Peyer's patch (tissue), 4 donors: ENCODE measurements around the gene TUBA3D. TPM values are rescaled to one million over a fixed set of nuclear protein-coding genes. Genes with fewer than 3 reads are reported as not detected.
"Not testable (repeated sequence)": the region's sequence is repeated elsewhere in the genome, so short reads cannot be mapped to it uniquely, and the experiment has no call there.

Experiments used
- DNase-seq, 3 donors: peaks; one replicate each; pipeline ENCODE4 v3.0.0-alpha.2; 2017 to 2019
- H3K27ac ChIP-seq, 4 donors: fragments of 200-600 bp; sonication (generic); one replicate each; pipeline ENCODE4 v1.5.1; 2016 to 2019
- H3K27me3 ChIP-seq, 2 donors: fragments of 200-600 bp; sonication (generic); one replicate each; pipeline ENCODE4 v1.5.1; 2019
- H3K36me3 ChIP-seq, 3 donors: fragments of 200-600 bp; sonication (generic); one replicate each; pipeline ENCODE4 v1.5.1; 2016 to 2019
- H3K4me1 ChIP-seq, 4 donors: fragments of 200-600 bp; sonication (generic); one replicate each; pipeline ENCODE4 v1.5.1; 2016 to 2019
- H3K4me3 ChIP-seq, 4 donors: fragments of 200-600 bp; sonication (generic); 1 replicate in 3 of 4; 2 replicates in 1 of 4; pipeline ENCODE4 v1.5.1; 2016 to 2019; ENCODE audit warnings: mild to moderate bottlenecking in 1 of 4
- H3K9me3 ChIP-seq, 4 donors: fragments of 200-600 bp; sonication (generic); one replicate each; pipeline ENCODE4 v1.5.1; 2016 to 2019; ENCODE audit warnings: mild to moderate bottlenecking in 1 of 4
- CTCF ChIP-seq, 6 experiments: fragments of 450-650 bp in 4 of 6; fragments of 200-600 bp in 2 of 6; sonication (generic) in 1 of 6; IDR thresholded peaks; one replicate each; pipeline ENCODE4 v1.5.1; 2017 to 2019; ENCODE audit warnings: antibody characterized with exemption in 6 of 6, mild to moderate bottlenecking in 3 of 6, moderate library complexity in 1 of 6
- POLR2A ChIP-seq, 2 donors: fragments of 450-650 bp; IDR thresholded peaks; one replicate each; pipeline ENCODE4 v1.5.1; 2017; ENCODE audit warnings: antibody characterized with exemption in 2 of 2, mild to moderate bottlenecking in 2 of 2, moderate library complexity in 2 of 2
- total RNA-seq, 4 donors: library from RNA; depleted of rRNA; stranded (reverse); fragments of >200 nt; gene quantifications; one replicate each; pipeline ENCODE4 v1.1.0, GENCODE V29; 2016

TUBA3D gene
- total RNA-seq, 4 donors from 2014 or later, result 0.76 to 0.88 TPM; not detected in 2

GRCh38 chr2:131520526-131520925 is 44.6 kb downstream of the TUBA3D start:
- peaks cover 0 to 33% (median 0%) of the 10 kb centered on the region in 3 donors for H3K36me3 ChIP-seq
- DNase-seq, result peak in 2 of 3 donors; percentile 35 to 42

DNA sequence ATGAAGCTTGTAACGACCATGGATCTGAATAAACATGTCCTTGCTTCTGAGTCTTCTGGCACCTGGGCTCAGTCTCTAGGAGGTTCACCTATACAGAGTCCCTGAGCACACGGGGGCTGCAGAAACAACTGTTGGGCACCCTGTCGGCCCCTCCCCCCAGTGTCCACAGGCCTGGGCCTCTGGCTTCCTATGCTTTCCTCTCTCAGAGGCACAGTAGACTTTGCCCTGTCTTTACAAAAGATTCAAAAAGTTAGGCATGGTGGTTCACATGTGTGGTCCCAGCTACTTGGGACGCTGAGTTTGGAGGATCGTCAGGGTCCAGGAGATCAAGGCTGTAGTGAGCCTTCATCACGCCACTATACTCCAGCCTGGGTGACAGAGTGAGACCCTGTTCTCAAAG is 45.6 kb downstream of the TUBA3D start:
- H3K4me1 ChIP-seq, H3K4me3 ChIP-seq, H3K27ac ChIP-seq, H3K9me3 ChIP-seq, H3K27me3 ChIP-seq: not testable (repeated sequence)
- peak in 1 of 3 donors; percentile 22 for DNase-seq
- H3K36me3 ChIP-seq, result peaks cover 0 to 33% (median 0%) of the 10 kb centered on the region in 3 donors

More at GRCh38 chr2:131520526-131520925, 44.6 kb downstream of the TUBA3D start:
- Histone ChIP-seq H3K4me1 (no peaks in the 10 kb centered on the region), H3K4me3 (no peak overlapping the region), H3K27me3 (no peaks in the 10 kb centered on the region), H3K9me3 (no peaks in the 10 kb centered on the region), H3K27ac (no peak overlapping the region)
- TF ChIP-seq CTCF (IDR thresholded peaks at IDR 0.05) (no peak), POLR2A (IDR thresholded peaks at IDR 0.05) (no peak)

- DNase-seq, result peak in 2 of 3 donors; percentile 41 to 43
- H3K27ac ChIP-seq, result no peak overlapping the region
- H3K4me3 ChIP-seq, result no peak overlapping the region
- no peaks in the 10 kb centered on the region for H3K27me3 ChIP-seq
- no peaks in the 10 kb centered on the region for H3K9me3 ChIP-seq
- H3K36me3 ChIP-seq, result peaks cover 0 to 31% (median 0%) of the 10 kb centered on the region in 3 donors
- TF ChIP-seq POLR2A (IDR thresholded peaks at IDR 0.05) (no peak), CTCF (IDR thresholded peaks at IDR 0.05) (no peak)
- H3K4me1 ChIP-seq, result peaks cover 0 to 1% (median 0%) of the 10 kb centered on the region in 4 donors
Measured at GRCh38 chr2:131521961-131522781, 46.3 kb downstream of the TUBA3D start.

DNA sequence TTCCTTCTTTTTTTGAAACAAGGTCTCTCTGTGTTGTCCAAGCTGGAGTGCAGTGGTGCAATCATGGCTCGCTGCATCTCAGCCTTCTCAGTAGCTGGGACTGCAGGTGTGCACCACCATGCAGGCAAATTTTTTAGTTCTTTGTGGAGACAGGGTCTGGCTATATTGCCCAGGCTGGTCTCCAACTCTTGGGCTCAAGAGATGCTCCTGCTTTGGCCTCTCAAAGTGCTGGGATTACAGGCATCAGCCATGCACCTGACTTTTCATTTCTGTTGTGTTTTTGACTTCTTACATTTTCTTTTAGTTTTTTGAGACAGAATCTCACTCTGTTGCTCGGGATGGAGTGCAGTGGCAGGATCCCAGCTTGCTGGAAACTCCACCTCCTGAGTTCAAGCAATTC is 49.3 kb downstream of the TUBA3D start:
- peak in 1 of 3 donors; percentile 8 for DNase-seq
- not testable (repeated sequence) for H3K27me3 ChIP-seq

GRCh38 chr2:131527131-131528001 is 51.4 kb downstream of the TUBA3D start, which contains the start of gene CCDC74A:
Gene CCDC74A, plus strand, starts transcription at chr2:131527888. Its CDS starts 83 bp downstream, at chr2:131527971.
- H3K9me3 ChIP-seq, H3K4me1 ChIP-seq, H3K36me3 ChIP-seq, H3K27me3 ChIP-seq, H3K27ac ChIP-seq: not testable (repeated sequence)
- peak within 1 kb of the TSS; percentile 25 to 49 (median 40) for H3K4me3 ChIP-seq
- peak; percentile 67 to 92 (median 77) for DNase-seq

More for the DNA sequence above, 49.3 kb downstream of the TUBA3D start:
- not testable (repeated sequence) for H3K9me3 ChIP-seq, H3K36me3 ChIP-seq, H3K4me1 ChIP-seq, H3K4me3 ChIP-seq, H3K27ac ChIP-seq

DNA sequence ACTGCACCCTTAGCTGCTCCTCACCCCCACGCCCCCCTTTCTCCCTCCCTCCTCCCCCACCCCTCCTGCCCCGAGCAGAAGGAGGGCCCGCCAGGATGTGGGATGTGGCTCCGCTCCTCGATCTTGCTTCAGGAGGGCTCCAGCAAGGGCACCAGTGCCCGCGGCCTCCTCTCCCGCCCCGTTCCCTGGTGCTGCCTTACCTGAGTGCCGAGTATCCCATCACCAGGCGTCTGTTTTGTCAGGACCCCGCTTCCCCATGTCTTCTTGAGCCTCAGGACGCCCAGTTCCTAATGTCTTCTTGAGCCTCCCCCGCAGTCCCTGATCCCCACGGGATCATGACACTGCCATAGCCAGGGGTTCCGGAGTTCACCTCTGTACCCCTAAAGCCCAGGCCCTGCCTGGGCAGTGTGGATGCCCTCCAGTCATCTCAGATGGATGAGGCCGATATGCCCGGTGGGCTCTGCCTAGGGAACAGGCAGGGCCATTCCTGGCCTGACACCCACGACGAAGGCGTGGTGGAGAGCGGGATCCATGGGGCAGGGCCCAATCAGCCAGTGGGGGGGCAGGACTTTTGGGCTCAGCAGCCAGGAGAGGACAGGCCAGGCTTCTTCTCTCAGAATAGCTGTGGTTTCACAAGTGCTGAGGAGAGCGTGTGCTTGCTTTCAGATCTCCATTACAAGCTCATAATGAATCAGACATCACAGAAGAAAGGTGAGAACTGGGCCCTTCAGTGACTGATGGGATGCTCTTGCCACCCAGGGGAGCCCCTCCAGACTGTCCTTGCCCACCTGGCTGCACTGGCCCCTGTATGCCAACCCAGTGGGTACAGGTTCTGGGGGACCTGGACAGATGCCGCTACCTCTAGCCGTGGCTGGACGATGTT is 53.3 kb downstream of the TUBA3D start:
- H3K27me3 ChIP-seq, H3K27ac ChIP-seq, H3K36me3 ChIP-seq, H3K9me3 ChIP-seq, H3K4me1 ChIP-seq: not testable (repeated sequence)
- H3K4me3 ChIP-seq, result peak overlapping the region; percentile 25 to 49 (median 40)
- peak in 2 of 3 donors; percentile 45 to 46 for DNase-seq

DNA sequence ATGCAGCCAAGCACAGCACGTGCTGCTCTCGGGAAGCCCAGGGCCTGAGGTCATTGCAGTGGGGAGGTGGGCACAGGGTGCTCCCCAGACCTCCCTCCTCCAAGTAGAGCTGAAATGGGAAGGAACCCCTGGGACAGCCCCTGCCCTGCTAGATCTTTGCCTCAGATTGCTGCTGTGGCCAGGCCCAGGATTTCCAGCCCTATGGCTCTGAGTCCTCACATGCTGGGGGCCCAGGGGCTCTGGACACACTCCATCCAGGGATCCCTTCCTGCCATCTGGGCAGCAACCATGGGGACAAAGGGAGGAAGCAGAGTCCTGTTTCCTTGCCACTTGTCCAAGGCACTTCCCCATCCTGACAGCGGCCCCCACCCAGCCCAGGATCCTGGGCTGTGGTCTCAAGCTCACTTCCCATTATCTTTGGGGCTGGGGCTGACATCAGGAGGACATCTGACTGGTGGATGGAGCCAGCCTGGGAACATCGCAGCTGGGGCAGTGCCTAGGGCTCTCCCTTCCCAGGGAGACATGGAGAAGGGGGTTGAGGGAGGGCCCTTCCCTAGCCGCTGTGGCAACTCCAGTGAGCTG is 54.0 kb downstream of the TUBA3D start:
- peak in 2 of 3 donors; percentile 21 to 39 for DNase-seq

DNA sequence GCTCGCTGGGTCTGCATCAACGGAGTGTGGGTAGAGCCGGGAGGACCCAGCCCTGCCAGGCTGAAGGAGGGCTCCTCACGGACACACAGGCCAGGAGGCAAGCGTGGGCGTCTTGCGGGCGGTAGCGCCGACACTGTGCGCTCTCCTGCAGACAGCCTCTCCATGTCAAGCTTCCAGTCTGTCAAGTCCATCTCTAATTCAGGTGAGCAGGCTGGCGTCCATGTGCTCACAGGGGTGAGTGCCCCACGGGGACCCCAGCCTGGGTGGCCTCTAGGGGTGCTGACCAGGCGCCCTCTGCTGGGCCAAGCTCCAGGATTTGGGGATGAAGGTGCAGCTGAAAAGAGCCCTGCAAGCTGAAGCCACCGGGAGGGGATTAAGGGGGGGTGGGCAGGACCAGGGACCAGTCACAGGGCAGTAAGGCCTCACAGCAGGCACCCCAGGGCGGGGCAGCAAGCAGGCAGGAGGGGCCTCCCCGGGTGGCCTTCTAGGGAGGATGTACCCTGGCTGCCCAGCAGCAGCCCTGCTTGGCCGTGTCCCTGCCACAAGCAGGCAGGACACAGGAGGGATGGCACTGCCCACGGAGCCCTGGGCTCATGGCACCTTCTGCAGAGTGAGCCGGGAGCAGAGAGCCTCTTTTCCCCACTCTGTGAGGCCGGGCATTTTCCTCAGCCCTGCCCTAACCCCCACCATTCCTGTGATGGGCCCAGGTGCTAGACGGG is 54.9 kb downstream of the TUBA3D start:
- not testable (repeated sequence) for H3K4me1 ChIP-seq, H3K4me3 ChIP-seq, H3K36me3 ChIP-seq, H3K9me3 ChIP-seq, H3K27me3 ChIP-seq, H3K27ac ChIP-seq
- peak in 2 of 3 donors; percentile 24 to 40 for DNase-seq

More for the DNA sequence above, 54.0 kb downstream of the TUBA3D start:
- not testable (repeated sequence) for H3K4me1 ChIP-seq, H3K36me3 ChIP-seq, H3K27me3 ChIP-seq, H3K9me3 ChIP-seq, H3K4me3 ChIP-seq, H3K27ac ChIP-seq

GRCh38 chr2:131531547-131532185 is 55.7 kb downstream of the TUBA3D start:
- DNase-seq, H3K9me3 ChIP-seq, H3K27me3 ChIP-seq, H3K36me3 ChIP-seq, H3K4me1 ChIP-seq, H3K4me3 ChIP-seq, H3K27ac ChIP-seq: not testable (repeated sequence)
